T47D (cell line): ENCODE data around the gene BBS1.
A peak's percentile ranks its signal among the peaks of the same experiment; 100 is the strongest.

Source experiments
- DNase-seq, 2 experiments: peaks; one replicate each; pipeline versions ENCODE4 v3.0.0 to v3.0.0-alpha.2; 2011 to 2012; ENCODE audit warnings: low read depth in 1 of 2, low spot score in 1 of 2
- JUND ChIP-seq: IDR thresholded peaks from 2 replicates; pipeline ENCODE4 v1.6.1; 2012; ENCODE audit warnings: low read depth
- in situ Hi-C: cut with HindIII; loops from 2 replicates; pipeline ENCODE4 v1.10.0; 2016; ENCODE audit warnings: low sequenced_read_pairs, low pct_unique_long_range_greater_than_20kb

Gene BBS1

GRCh38 chr11:66480117-66480938 lies 30.1 kb upstream of the BBS1 start, which contains the start of gene DPP3:
TSS of gene DPP3 (plus strand) at chr11:66480434. CDS start at chr11:66482201, 1,767 bp downstream.
- peak; percentile 99 to 100 for DNase-seq
- in situ Hi-C loops: no loop called here
- TF ChIP-seq JUND: no peak

- no peak for TF ChIP-seq JUND
- no peak for DNase-seq
- in situ Hi-C loops: no loop called here
Measured at GRCh38 chr11:66484806-66485380, 25.5 kb upstream of the BBS1 start.

- in situ Hi-C loops: no loop called here
- no peak for TF ChIP-seq JUND
- DNase-seq: no peak
Measured at GRCh38 chr11:66488957-66489356, 21.5 kb upstream of the BBS1 start.

GRCh38 chr11:66489636-66490035 lies 20.8 kb upstream of the BBS1 start:
- no peak for DNase-seq
- in situ Hi-C loops: no loop called here
- TF ChIP-seq JUND: no peak

GRCh38 chr11:66491315-66491935 lies 19.0 kb upstream of the BBS1 start:
- TF ChIP-seq JUND: no peak
- no peak for DNase-seq
- in situ Hi-C loops: no loop called here

- DNase-seq: no peak
- TF ChIP-seq JUND: no peak
- in situ Hi-C loops: no loop called here
Measured at GRCh38 chr11:66492161-66492865, 18.1 kb upstream of the BBS1 start.

- TF ChIP-seq JUND: no peak
- in situ Hi-C loops: no loop called here
- no peak for DNase-seq
Measured at GRCh38 chr11:66493130-66493529, 17.3 kb upstream of the BBS1 start.

GRCh38 chr11:66494458-66494857 lies 16.0 kb upstream of the BBS1 start:
- no peak for DNase-seq
- TF ChIP-seq JUND: no peak
- in situ Hi-C loops: no loop called here

- in situ Hi-C loops: no loop called here
- no peak for TF ChIP-seq JUND
- no peak for DNase-seq
Measured at GRCh38 chr11:66494935-66495334, 15.5 kb upstream of the BBS1 start.

- TF ChIP-seq JUND: no peak
- DNase-seq: peak in 1 of 2 experiments; percentile 39
- in situ Hi-C loops: no loop called here
Measured at GRCh38 chr11:66495401-66495854, 15.0 kb upstream of the BBS1 start.

GRCh38 chr11:66497206-66497605 lies 13.2 kb upstream of the BBS1 start:
- DNase-seq: no peak
- TF ChIP-seq JUND: no peak
- in situ Hi-C loops: no loop called here

GRCh38 chr11:66498506-66498905 lies 11.9 kb upstream of the BBS1 start:
- in situ Hi-C loops: no loop called here

More at GRCh38 chr11:66498506-66498905, 11.9 kb upstream of the BBS1 start:
- no peak for TF ChIP-seq JUND
- no peak for DNase-seq
